GM12891 (cell line): ENCODE measurements around the gene HOXD4.

ENCODE experiments used
- DNase-seq: peaks from one replicate; pipeline ENCODE4 v3.0.0; 2011; ENCODE audit warnings: low spot score; ENCODE audit not compliant: insufficient read length
- FAIRE-seq: peaks from 2 replicates; lab custom pipeline; 2011; peaks lifted over from hg19 to GRCh38; lab: Jason Lieb, UNC
- PAX5 ChIP-seq: IDR thresholded peaks from 2 replicates; pipeline ENCODE4 v1.6.1; 2011; ENCODE audit warnings: low read length, moderate library complexity, mild to moderate bottlenecking; ENCODE audit not compliant: insufficient read depth, severe bottlenecking
- POLR2A ChIP-seq: IDR thresholded peaks from 2 replicates; pipeline ENCODE4 v1.6.1; 2011; ENCODE audit warnings: low read depth, low read length, control low read depth
- POLR2AphosphoS5 ChIP-seq: IDR thresholded peaks from 2 replicates; pipeline ENCODE4 v1.6.1; 2011; ENCODE audit warnings: low read depth, low read length, control low read depth
- POU2F2 ChIP-seq: IDR thresholded peaks from 2 replicates; pipeline ENCODE4 v1.6.1; 2011; ENCODE audit warnings: low read depth, mild to moderate bottlenecking, control low read depth, low read length, moderate library complexity
- SPI1 ChIP-seq: IDR thresholded peaks from 2 replicates; pipeline ENCODE4 v1.6.1; 2011; ENCODE audit warnings: low read depth, low read length, control low read depth
- TAF1 ChIP-seq: IDR thresholded peaks from 2 replicates; pipeline ENCODE4 v1.6.1; 2011; ENCODE audit warnings: low read depth, low read length, control low read depth

Gene HOXD4

GRCh38 chr2:176157499-176158185 lies 6.3 kb downstream of the HOXD4 start:
- no peak for FAIRE-seq
- no peak for TF ChIP-seq POLR2A
- TF ChIP-seq PAX5 = no peak
- TF ChIP-seq POLR2AphosphoS5 = no peak
- no peak for TF ChIP-seq SPI1
- TF ChIP-seq TAF1 = no peak
- DNase-seq = no peak

- no peak for DNase-seq
- FAIRE-seq = no peak
- TF ChIP-seq PAX5 (no peak), SPI1 (no peak), POLR2A (no peak), TAF1 (no peak), POLR2AphosphoS5 (no peak), POU2F2 (no peak)
Measured at GRCh38 chr2:176158186-176158591, 6.8 kb downstream of the HOXD4 start.

- TF ChIP-seq POLR2A (no peak), PAX5 (no peak), POLR2AphosphoS5 (no peak), SPI1 (no peak), POU2F2 (no peak), TAF1 (no peak)
- no peak for DNase-seq
- no peak for FAIRE-seq
Measured at GRCh38 chr2:176158855-176159662, 7.7 kb downstream of the HOXD4 start.

- no peak for DNase-seq
- FAIRE-seq = no peak
- TF ChIP-seq PAX5 (no peak), POU2F2 (no peak), SPI1 (no peak), TAF1 (no peak), POLR2A (no peak), POLR2AphosphoS5 (no peak)
Measured at GRCh38 chr2:176159663-176160250, 8.4 kb downstream of the HOXD4 start.

GRCh38 chr2:176160251-176160985 lies 9.1 kb downstream of the HOXD4 start:
- DNase-seq (no peak), FAIRE-seq (no peak)
- TF ChIP-seq POLR2AphosphoS5 (no peak), PAX5 (no peak), POLR2A (no peak), SPI1 (no peak)

- FAIRE-seq (no peak), DNase-seq (no peak)
- TF ChIP-seq TAF1 = no peak
- TF ChIP-seq PAX5 = no peak
- no peak for TF ChIP-seq POLR2A
- TF ChIP-seq POU2F2 = no peak
- no peak for TF ChIP-seq SPI1
- no peak for TF ChIP-seq POLR2AphosphoS5
Measured at GRCh38 chr2:176160986-176161824, 9.9 kb downstream of the HOXD4 start.

- FAIRE-seq (no peak), DNase-seq (no peak)
- TF ChIP-seq POU2F2 (no peak), SPI1 (no peak), PAX5 (no peak), POLR2A (no peak), POLR2AphosphoS5 (no peak), TAF1 (no peak)
Measured at GRCh38 chr2:176161825-176162626, 10.7 kb downstream of the HOXD4 start.

- FAIRE-seq (no peak), DNase-seq (no peak)
- TF ChIP-seq SPI1 = no peak
- no peak for TF ChIP-seq TAF1
Measured at GRCh38 chr2:176162911-176163671, 11.7 kb downstream of the HOXD4 start.
